SKM-1 (cell line): ENCODE data around the gene RASGRF2.
"Not testable (repeated sequence)": the region's sequence is repeated elsewhere in the genome, so short reads cannot be mapped to it uniquely, and the experiment has no call there.

Experiments
- DNase-seq: peaks from one replicate; lab custom pipeline; 2025; ENCODE audit not compliant: unreplicated experiment; lab: John Stamatoyannopoulos, UW

RASGRF2 gene

DNA sequence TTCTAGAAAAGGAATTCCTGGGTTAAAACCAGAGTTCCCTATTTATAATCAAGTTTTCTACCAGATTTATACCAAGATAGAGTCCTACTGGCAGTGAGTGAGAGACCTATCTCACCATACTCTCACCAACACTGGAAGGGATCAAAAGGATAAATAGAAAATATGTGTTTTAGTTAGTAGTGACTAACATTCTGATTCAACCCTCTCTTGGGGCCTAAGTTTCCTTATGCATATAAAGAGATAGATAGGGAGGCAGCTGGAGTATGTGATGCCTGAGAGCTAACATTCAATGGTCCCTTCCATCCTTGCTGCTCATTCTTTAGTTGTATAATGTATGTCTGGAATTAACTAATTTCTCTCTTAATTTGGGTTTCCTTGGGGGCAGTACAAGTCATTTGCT, 304.9 kb downstream of the RASGRF2 start:
- no peak for DNase-seq

DNA sequence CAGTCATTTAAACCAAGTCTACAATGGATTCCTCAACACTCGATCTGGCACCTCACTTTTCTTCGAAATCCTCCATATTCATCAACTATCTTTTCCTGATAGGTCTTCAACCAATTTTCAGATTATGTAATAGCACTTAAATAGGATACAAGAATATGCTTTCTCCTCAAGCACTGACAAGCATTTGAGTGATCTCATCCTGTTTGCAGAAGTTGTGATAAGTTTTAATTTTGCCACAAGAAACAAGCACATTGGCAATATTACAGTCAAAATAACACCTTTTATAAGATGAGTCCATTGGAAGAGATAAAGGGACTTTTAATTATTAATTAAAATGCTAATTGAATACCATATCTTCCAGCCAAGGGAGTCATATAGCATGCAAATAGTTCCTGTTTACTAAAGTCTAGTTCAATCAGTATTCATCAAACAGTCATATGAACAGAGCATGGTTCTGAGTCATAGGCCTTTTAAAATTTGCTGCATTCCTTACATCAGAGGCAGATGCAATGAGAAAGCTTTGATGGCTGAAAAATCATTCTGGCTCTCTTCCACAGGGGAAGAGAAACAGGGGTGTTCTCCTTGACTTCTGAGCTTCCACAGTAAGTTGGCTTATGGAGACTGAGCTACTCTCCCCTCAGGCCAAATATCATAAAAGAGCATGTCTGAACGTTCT, 308.5 kb downstream of the RASGRF2 start:
- no peak for DNase-seq

DNA sequence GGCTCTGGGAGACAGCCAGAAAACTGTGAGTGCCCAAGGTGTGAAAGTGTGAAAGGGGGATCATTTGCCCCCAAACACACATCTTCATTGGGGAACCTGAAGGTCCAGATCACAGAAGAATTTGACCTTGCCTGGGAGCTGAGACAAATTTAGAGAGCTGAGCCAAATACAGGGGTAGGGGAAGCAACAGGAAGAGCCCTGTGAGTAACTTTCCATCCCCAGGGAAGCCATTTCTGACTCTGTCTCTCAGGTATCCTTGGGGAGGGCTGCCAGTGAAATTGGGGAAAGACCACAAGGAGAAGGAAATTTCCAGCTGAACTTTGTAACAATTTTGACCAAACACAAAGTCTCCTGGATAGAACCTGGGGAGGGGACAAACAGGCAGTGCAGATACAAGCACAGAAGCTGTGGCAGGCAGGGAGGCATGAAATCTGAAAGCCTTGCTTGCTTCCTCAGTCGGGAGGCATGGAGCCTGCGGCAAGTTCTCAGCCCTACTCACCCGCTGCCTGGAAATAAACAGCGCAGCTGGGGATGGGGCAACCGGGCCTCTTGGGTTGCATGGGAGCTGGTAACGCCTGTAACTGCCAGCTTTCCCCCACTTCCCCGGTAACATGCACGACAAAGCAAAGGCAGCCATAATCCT, 309.7 kb downstream of the RASGRF2 start:
- no peak for DNase-seq

DNA sequence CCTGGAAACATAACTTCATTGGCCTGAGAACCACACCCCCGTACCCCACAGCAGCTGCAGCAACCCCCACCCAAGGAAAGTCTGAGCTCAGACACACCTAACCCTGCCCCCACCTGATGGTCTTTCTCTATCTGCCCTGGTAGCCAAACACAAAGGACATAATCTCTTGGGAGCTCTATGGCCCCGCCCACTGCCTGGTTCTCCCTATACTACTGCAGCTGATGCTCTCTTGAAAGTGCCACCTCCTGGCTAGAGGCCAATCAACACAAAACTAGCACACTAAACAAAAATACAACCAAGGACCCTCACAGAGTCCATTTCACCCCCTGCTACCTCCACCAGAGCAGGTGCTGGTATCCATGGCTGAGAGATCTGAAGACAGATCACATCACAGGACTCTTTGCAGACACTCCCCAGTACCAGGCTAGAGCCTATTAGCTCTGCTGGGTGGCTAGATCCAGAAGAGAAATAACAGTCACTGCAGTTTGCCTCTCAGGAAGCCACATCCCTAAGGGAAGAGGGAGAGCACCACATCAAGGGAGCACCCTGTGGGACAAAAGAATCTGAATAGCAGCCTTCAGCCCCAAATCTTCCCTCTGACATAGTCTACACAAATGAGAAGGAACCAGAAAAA, 310.3 kb downstream of the RASGRF2 start:
- not testable (repeated sequence) for DNase-seq
